C4-2B (cell line): ENCODE results near the gene PIWIL1.

Source experiments
- CTCF ChIP-seq: fragments of 450-650 bp; conservative IDR thresholded peaks from 2 replicates; pipeline ENCODE4 v1.5.1; 2017; ENCODE audit warnings: mild to moderate bottlenecking
- ZFX ChIP-seq: fragments of 450-650 bp; IDR thresholded peaks from 2 replicates; pipeline ENCODE4 v1.6.1; 2017

- TF ChIP-seq CTCF (no peak), ZFX (no peak)
These were observed 29.8 kb downstream of the PIWIL1 start for GRCh38 chr12:130367523-130367922.
